Transverse colon (tissue), 4 donors: ENCODE results near the gene AADACL3. TPM values are rescaled to one million over a fixed set of nuclear protein-coding genes. Genes with fewer than 3 reads are reported as not detected.

ENCODE experiments used
- DNase-seq: peaks from one replicate; pipeline ENCODE4 v3.0.0-alpha.2; 2019
- H3K27ac ChIP-seq, 4 donors: fragments of 200-600 bp; sonication (generic); 2 replicates each; pipeline ENCODE4 v1.5.1; 2016 to 2018; ENCODE audit warnings: inconsistent platforms in 4 of 4
- H3K27me3 ChIP-seq: fragments of 200-600 bp; sonication (generic); 2 replicates; pipeline ENCODE4 v1.5.1; 2017; ENCODE audit warnings: inconsistent platforms
- H3K36me3 ChIP-seq, 4 donors: fragments of 200-600 bp; sonication (generic); 2 replicates each; pipeline ENCODE4 v1.5.1; 2017 to 2019; ENCODE audit warnings: inconsistent platforms in 4 of 4
- H3K4me1 ChIP-seq, 4 donors: fragments of 200-600 bp; sonication (generic); 2 replicates each; pipeline ENCODE4 v1.5.1; 2017 to 2020; ENCODE audit warnings: inconsistent platforms in 4 of 4
- H3K4me3 ChIP-seq, 4 donors: fragments of 200-600 bp; sonication (generic); 1 replicate in 1 of 4; 2 replicates in 3 of 4; pipeline versions ENCODE4 v1.5.1 to v1.6.1; 2017 to 2019; ENCODE audit warnings: inconsistent platforms in 4 of 4
- H3K9me3 ChIP-seq, 2 donors: fragments of 200-600 bp; sonication (generic); 2 replicates each; pipeline ENCODE4 v1.5.1; 2017 to 2019; ENCODE audit warnings: inconsistent platforms in 2 of 2
- CTCF ChIP-seq, 5 experiments: fragments of 200-600 bp in 3 of 5; fragments of 450-650 bp in 2 of 5; sonication (generic) in 3 of 5; IDR thresholded peaks; 1 replicate in 2 of 5; 2 replicates in 3 of 5; pipeline ENCODE4 v1.5.1; 2016 to 2017; ENCODE audit warnings: antibody characterized with exemption in 5 of 5, inconsistent platforms in 3 of 5, mild to moderate bottlenecking in 2 of 5, moderate library complexity in 1 of 5
- EP300 ChIP-seq: sonication (generic); formaldehyde crosslinking; IDR thresholded peaks from one replicate; pipeline ENCODE4 v1.6.1; 2017; ENCODE audit warnings: antibody characterized with exemption, low read depth
- POLR2A ChIP-seq: fragments of 450-650 bp; IDR thresholded peaks from one replicate; pipeline ENCODE4 v1.6.1; 2016; ENCODE audit warnings: antibody characterized with exemption, mild to moderate bottlenecking, moderate library complexity
- POLR2AphosphoS5 ChIP-seq, 3 donors: sonication (generic); formaldehyde crosslinking; IDR thresholded peaks; one replicate each; pipeline ENCODE4 v1.6.1; 2016; ENCODE audit warnings: antibody characterized with exemption in 3 of 3
- WGBS, 2 donors: methylation state at CpG; one replicate each; pipeline ENCODE4 v1.1.5; 2018; ENCODE audit warnings: low coverage in 1 of 2; 5-methylcytosine and 5-hydroxymethylcytosine counted together
- in situ Hi-C, 4 donors: fragments of 200-750 bp; cut with MboI; loops; one replicate each; pipeline versions ENCODE4 v1.15.0 to v1.15.1; 2017; ENCODE audit warnings: low sequenced_read_pairs in 3 of 4, low pct_ligation_motif_present in 1 of 4, low pct_unique_long_range_greater_than_20kb in 1 of 4
- intact Hi-C: fragments of 100-400 bp; cut with DNase I; formaldehyde crosslinking; loops from one replicate; pipeline ENCODE4 v1.15.1; 2023; ENCODE audit warnings: low total_unique reads
- total RNA-seq, 4 donors: library from RNA; depleted of rRNA; stranded (reverse); fragments of >200 nt; gene quantifications; one replicate each; pipeline ENCODE4 v1.1.0, GENCODE V29; 2016

The AADACL3 gene
- total RNA-seq, 4 donors from 2014 or later: not detected

DNA sequence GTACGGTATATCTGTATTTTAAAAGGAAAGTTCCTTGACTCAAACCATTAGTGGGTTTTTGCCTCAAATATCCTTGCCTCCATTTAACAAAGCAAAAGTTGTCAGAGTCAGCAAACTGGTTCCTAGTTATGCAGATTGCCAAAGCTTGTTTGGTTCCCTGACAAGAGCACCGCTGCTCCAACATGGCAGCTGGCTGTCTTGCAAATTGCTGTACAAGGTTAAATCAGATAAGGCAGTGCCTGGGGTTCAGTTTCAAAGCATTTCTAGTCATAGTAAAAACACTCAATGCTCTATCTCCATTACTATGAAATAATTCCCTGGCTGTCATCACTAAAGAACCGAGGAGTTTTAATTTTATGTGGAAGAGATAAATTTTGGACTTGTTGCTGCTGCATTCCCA lies 18.7 kb downstream of the AADACL3 start:
- TF ChIP-seq POLR2A (no peak), CTCF (IDR thresholded peaks at IDR 0.05) (no peak), POLR2AphosphoS5 (IDR thresholded peaks at IDR 0.05) (no peak), EP300 (no peak)
- H3K9me3 ChIP-seq: peaks cover 12 to 13% of the 10 kb centered on the region in 2 donors
- intact Hi-C loops: no loop called here
- H3K27ac ChIP-seq: no peak overlapping the region
- 69 to 87% methylated on average over 2 to 3 of the region's 3 CpGs for WGBS, 2 donors
- H3K36me3 ChIP-seq: no peaks in the 10 kb centered on the region
- peaks cover 20% of the 10 kb centered on the region for H3K27me3 ChIP-seq
- H3K4me3 ChIP-seq: no peak overlapping the region
- in situ Hi-C loops: no loop called here
- no peak for DNase-seq
- H3K4me1 ChIP-seq: no peaks in the 10 kb centered on the region

GRCh38 chr1:12738934-12739333 lies 23.0 kb downstream of the AADACL3 start:
- TF ChIP-seq CTCF (IDR thresholded peaks at IDR 0.05) (no peak), POLR2A (no peak), POLR2AphosphoS5 (IDR thresholded peaks at IDR 0.05) (no peak), EP300 (no peak)
- intact Hi-C loops: no loop called here
- H3K27me3 ChIP-seq: peaks cover 20% of the 10 kb centered on the region
- no peak overlapping the region for H3K27ac ChIP-seq
- no peaks in the 10 kb centered on the region for H3K9me3 ChIP-seq
- 40 to 100% methylated on average over 1 of the region's 1 CpG for WGBS, 2 donors
- in situ Hi-C loops: no loop called here
- no peaks in the 10 kb centered on the region for H3K4me1 ChIP-seq
- no peak overlapping the region for H3K4me3 ChIP-seq
- no peaks in the 10 kb centered on the region for H3K36me3 ChIP-seq
- DNase-seq: no peak

- no peak for TF ChIP-seq EP300
- TF ChIP-seq POLR2A: no peak
- no peak for TF ChIP-seq CTCF (IDR thresholded peaks at IDR 0.05)
- no peak for TF ChIP-seq POLR2AphosphoS5 (IDR thresholded peaks at IDR 0.05)
- intact Hi-C loops (no loop called here), in situ Hi-C loops (no loop called here)
- Histone ChIP-seq H3K4me1 (no peaks in the 10 kb centered on the region), H3K4me3 (no peak overlapping the region), H3K27me3 (peaks cover 20% of the 10 kb centered on the region), H3K27ac (no peak overlapping the region), H3K36me3 (no peaks in the 10 kb centered on the region), H3K9me3 (no peaks in the 10 kb centered on the region)
- DNase-seq: no peak
- 68 to 75% methylated on average over 5 of the region's 5 CpGs for WGBS, 2 donors
Observed at GRCh38 chr1:12739613-12740012, 23.7 kb downstream of the AADACL3 start.

GRCh38 chr1:12741946-12742345 lies 26.0 kb downstream of the AADACL3 start:
- no peaks in the 10 kb centered on the region for H3K4me1 ChIP-seq
- no peak for DNase-seq
- WGBS, 2 donors: 56 to 93% methylated on average over 2 to 3 of the region's 3 CpGs
- no peak for TF ChIP-seq EP300
- no peak for TF ChIP-seq POLR2A
- no peak for TF ChIP-seq CTCF (IDR thresholded peaks at IDR 0.05)
- no peak for TF ChIP-seq POLR2AphosphoS5 (IDR thresholded peaks at IDR 0.05)
- H3K36me3 ChIP-seq: no peaks in the 10 kb centered on the region
- H3K27me3 ChIP-seq: peaks cover 9% of the 10 kb centered on the region
- no peaks in the 10 kb centered on the region for H3K9me3 ChIP-seq
- intact Hi-C loops (no loop called here), in situ Hi-C loops (no loop called here)
- H3K4me3 ChIP-seq: no peak overlapping the region
- H3K27ac ChIP-seq: no peak overlapping the region
